B cell (primary cell): ENCODE data around the gene TRPM8. TPM values are rescaled to one million over a fixed set of nuclear protein-coding genes. Genes with fewer than 3 reads are reported as not detected.

Experiments used
- ATAC-seq: fragments of 200-7000 bp; cut with Tn5 transposase; one replicate; pipeline ENCODE4 v1.10.0; 2021; ENCODE audit warnings: low read depth, mild to moderate bottlenecking, moderate number of reproducible peaks, moderate library complexity
- CTCF ChIA-PET: fragments of 350-600 bp; sonication (Branson Sonifier 250); formaldehyde crosslinking; loops from one replicate; lab custom pipeline; 2021; ENCODE audit warnings: antibody characterized with exemption, inconsistent platforms; lab: Charles Lee
- POLR2A ChIA-PET: fragments of 350-600 bp; sonication (Branson Sonifier 250); formaldehyde crosslinking; loops from one replicate; lab custom pipeline; 2021; ENCODE audit warnings: antibody characterized with exemption; lab: Charles Lee
- DNase-seq: peaks from one replicate; pipeline ENCODE4 v3.0.0; 2013
- H2AFZ ChIP-seq: 2 replicates; pipeline ENCODE4 v1.6.1; 2012; ENCODE audit warnings: mild to moderate bottlenecking, low read depth, low read length; ENCODE audit not compliant: insufficient read depth, poor library complexity, severe bottlenecking
- H3K27ac ChIP-seq, 2 donors: 1 replicate in 1 of 2; 2 replicates in 1 of 2; pipeline ENCODE4 v1.5.1; 2012 to 2013; ENCODE audit warnings: low read length in 2 of 2, mild to moderate bottlenecking in 2 of 2, moderate library complexity in 1 of 2
- H3K27me3 ChIP-seq, 4 experiments: fragments of 200-600 bp in 1 of 4; sonication (generic) in 1 of 4; replicated peaks in 1 of 4; 1 replicate in 2 of 4; 2 replicates in 2 of 4; pipeline versions ENCODE4 v1.6.1 to v1.7.0; 2013 to 2016; ENCODE audit warnings: low read length in 3 of 4, mild to moderate bottlenecking in 2 of 4, mixed read lengths in 1 of 4, moderate library complexity in 1 of 4; ENCODE audit not compliant: insufficient read depth in 4 of 4, control insufficient read depth in 3 of 4; ENCODE audit errors: control extremely low read depth in 1 of 4
- H3K36me3 ChIP-seq, 2 experiments: replicated peaks in 1 of 2; 1 replicate in 1 of 2; 2 replicates in 1 of 2; pipeline versions ENCODE4 v1.6.1 to v1.7.1; 2013; ENCODE audit warnings: low read length in 1 of 2; ENCODE audit not compliant: insufficient read depth in 2 of 2, control insufficient read depth in 1 of 2; ENCODE audit errors: control extremely low read depth in 1 of 2, extremely low read depth in 1 of 2
- H3K4me1 ChIP-seq, 2 donors: fragments of 200-600 bp in 1 of 2; sonication (generic) in 1 of 2; 1 replicate in 1 of 2; 2 replicates in 1 of 2; pipeline versions ENCODE4 v1.5.1 to v1.6.1; 2013 to 2017; ENCODE audit warnings: low read length in 2 of 2; ENCODE audit not compliant: control insufficient read depth in 2 of 2, insufficient read depth in 2 of 2
- H3K4me2 ChIP-seq: replicated peaks from 2 replicates; pipeline ENCODE3; 2012; ENCODE audit warnings: mild to moderate bottlenecking, low read depth, low read length; ENCODE audit not compliant: poor library complexity, severe bottlenecking
- H3K4me3 ChIP-seq, 5 experiments: fragments of 200-600 bp in 1 of 5; sonication (generic) in 1 of 5; 1 replicate in 3 of 5; 2 replicates in 2 of 5; pipeline versions ENCODE4 v1.5.1 to v1.7.0; 2011 to 2016; ENCODE audit warnings: low read length in 4 of 5, mild to moderate bottlenecking in 4 of 5, low read depth in 2 of 5, control low read depth in 1 of 5, moderate library complexity in 1 of 5; ENCODE audit not compliant: insufficient read depth in 1 of 5; ENCODE audit errors: control extremely low read depth in 1 of 5, extremely low read depth in 1 of 5
- H3K79me2 ChIP-seq: fragments of 200-600 bp; sonication (generic); one replicate; pipeline ENCODE4 v1.6.0; 2016; ENCODE audit warnings: low read length; ENCODE audit not compliant: control insufficient read depth, insufficient read depth
- H3K9ac ChIP-seq: fragments of 200-600 bp; sonication (generic); 2 replicates; pipeline ENCODE4 v1.6.1; 2017; ENCODE audit warnings: mild to moderate bottlenecking, low read length, moderate library complexity
- H3K9me3 ChIP-seq, 3 donors: one replicate each; pipeline versions ENCODE4 v1.6.1 to v1.7.1; 2013; ENCODE audit warnings: low read length in 2 of 3; ENCODE audit not compliant: control insufficient read depth in 2 of 3, insufficient read depth in 1 of 3; ENCODE audit errors: control extremely low read depth in 1 of 3
- H4K20me1 ChIP-seq: 2 replicates; pipeline ENCODE4 v1.6.0; 2012; ENCODE audit warnings: mild to moderate bottlenecking, low read length; ENCODE audit not compliant: insufficient read depth, control insufficient read depth, poor library complexity, severe bottlenecking
- H3K27ac Mint-ChIP-seq: one replicate; pipeline ENCODE4 v1.8.0; 2021; ENCODE audit warnings: mixed read lengths
- H3K27me3 Mint-ChIP-seq: one replicate; pipeline ENCODE4 v1.8.0; 2021; ENCODE audit warnings: mixed read lengths
- H3K4me1 Mint-ChIP-seq: one replicate; pipeline ENCODE4 v1.8.0; 2021; ENCODE audit warnings: mixed read lengths
- H3K4me3 Mint-ChIP-seq: one replicate; pipeline ENCODE4 v1.8.0; 2021; ENCODE audit warnings: mixed read lengths
- H3K9me3 Mint-ChIP-seq: one replicate; pipeline ENCODE4 v1.8.0; 2022; ENCODE audit warnings: mixed read lengths; ENCODE audit not compliant: insufficient read depth
- EZH2 ChIP-seq: IDR thresholded peaks from 2 replicates; pipeline ENCODE4 v1.6.1; 2012; ENCODE audit warnings: borderline replicate concordance, low read depth, mild to moderate bottlenecking, moderate library complexity, low read length; ENCODE audit not compliant: insufficient read depth, poor library complexity, severe bottlenecking
- WGBS: methylation state at CpG from one replicate; pipeline ENCODE4 v1.1.5; 2013; ENCODE audit warnings: missing lambda C conversion rate; ENCODE audit not compliant: insufficient coverage; 5-methylcytosine and 5-hydroxymethylcytosine counted together
- intact Hi-C: fragments of 100-400 bp; cut with micrococcal nuclease; formaldehyde crosslinking; loops from one replicate; pipeline ENCODE4 v1.10.0; 2022
- polyA plus RNA-seq: library from polyadenylated mRNA; depleted of rRNA; stranded (reverse); fragments of >200 nt; gene quantifications from 2 replicates; pipeline ENCODE4 v1.2.3, GENCODE V29; 2012
- total RNA-seq, 2 donors: library from RNA; stranded (reverse); fragments of 120-200 nt in 1 of 2; gene quantifications; 1 replicate in 1 of 2; 2 replicates in 1 of 2; pipeline versions ENCODE4 v1.2.3 to v1.2.4, GENCODE V29; 2013 to 2022
- TF ChIP-seq, protein P1 (sequence below): fragments of 200-600 bp; IDR thresholded peaks from one replicate; pipeline ENCODE4 v1.8.0; 2022; ENCODE audit warnings: antibody characterized with exemption, mild to moderate bottlenecking

TRPM8 gene
- total and polyA plus RNA-seq, 2 donors (not counting 1 experiment from before 2014, with no cell fraction given) = not detected

DNA sequence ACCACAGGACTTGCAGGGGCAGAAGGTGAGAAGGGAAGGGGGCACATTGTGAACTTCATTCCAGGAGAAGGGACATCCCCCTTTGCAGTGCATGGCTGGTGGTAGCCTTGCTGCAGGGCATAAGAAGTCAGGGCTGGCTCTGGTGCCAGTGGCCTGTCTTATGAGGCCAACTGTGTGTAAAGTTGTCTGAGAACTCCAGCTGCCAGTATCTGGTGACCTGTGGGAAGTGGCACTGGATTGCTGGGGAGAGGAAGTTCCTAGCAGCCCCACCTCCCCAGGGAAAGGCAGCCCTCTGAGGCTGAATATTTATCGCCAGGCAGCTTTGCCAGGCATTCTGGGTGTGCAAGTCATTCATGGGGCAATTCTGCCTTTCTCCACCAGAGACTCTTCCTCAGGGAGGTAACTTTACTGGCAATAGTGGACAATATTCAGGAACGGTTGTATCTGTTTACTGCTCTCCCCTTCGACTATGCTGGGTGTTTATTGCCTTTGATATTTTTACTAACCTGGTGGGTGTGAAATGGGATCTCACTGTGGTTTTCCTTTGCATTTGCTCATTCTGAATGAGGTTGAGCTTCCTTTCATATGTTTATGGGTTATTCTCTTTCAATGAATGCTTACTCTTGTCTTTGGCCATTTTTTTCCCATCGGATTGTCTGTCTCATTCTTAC is 12.3 kb downstream of the TRPM8 start:
- Mint-ChIP-seq H3K4me1 (no peaks in the 10 kb centered on the region), H3K4me3 (no peak overlapping the region), H3K9me3 (no peaks in the 10 kb centered on the region), H3K27me3 (peaks cover 66% of the 10 kb centered on the region), H3K27ac (no peak overlapping the region)
- no peak for TF ChIP-seq EZH2
- TF ChIP-seq, protein P1, sequence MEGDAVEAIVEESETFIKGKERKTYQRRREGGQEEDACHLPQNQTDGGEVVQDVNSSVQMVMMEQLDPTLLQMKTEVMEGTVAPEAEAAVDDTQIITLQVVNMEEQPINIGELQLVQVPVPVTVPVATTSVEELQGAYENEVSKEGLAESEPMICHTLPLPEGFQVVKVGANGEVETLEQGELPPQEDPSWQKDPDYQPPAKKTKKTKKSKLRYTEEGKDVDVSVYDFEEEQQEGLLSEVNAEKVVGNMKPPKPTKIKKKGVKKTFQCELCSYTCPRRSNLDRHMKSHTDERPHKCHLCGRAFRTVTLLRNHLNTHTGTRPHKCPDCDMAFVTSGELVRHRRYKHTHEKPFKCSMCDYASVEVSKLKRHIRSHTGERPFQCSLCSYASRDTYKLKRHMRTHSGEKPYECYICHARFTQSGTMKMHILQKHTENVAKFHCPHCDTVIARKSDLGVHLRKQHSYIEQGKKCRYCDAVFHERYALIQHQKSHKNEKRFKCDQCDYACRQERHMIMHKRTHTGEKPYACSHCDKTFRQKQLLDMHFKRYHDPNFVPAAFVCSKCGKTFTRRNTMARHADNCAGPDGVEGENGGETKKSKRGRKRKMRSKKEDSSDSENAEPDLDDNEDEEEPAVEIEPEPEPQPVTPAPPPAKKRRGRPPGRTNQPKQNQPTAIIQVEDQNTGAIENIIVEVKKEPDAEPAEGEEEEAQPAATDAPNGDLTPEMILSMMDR = no peak
- no peaks in the 10 kb centered on the region for H3K36me3 ChIP-seq
- H2AFZ ChIP-seq = no peak overlapping the region
- no peak overlapping the region for H3K4me2 ChIP-seq
- H3K9me3 ChIP-seq = no peaks in the 10 kb centered on the region
- ATAC-seq (no peak), DNase-seq (no peak)
- POLR2A ChIA-PET = no interaction called here
- no peaks in the 10 kb centered on the region for H3K79me2 ChIP-seq
- no peaks in the 10 kb centered on the region for H3K4me1 ChIP-seq
- no peak overlapping the region for H3K4me3 ChIP-seq
- H3K9ac ChIP-seq = no peak overlapping the region
- no CpG with 5 or more reads among the region's 4 CpGs for WGBS
- CTCF ChIA-PET = no interaction called here
- intact Hi-C loops = no loop called here
- H4K20me1 ChIP-seq = no peaks in the 10 kb centered on the region
- H3K27ac ChIP-seq = no peak overlapping the region
- peaks cover 0 to 37% (median 14%) of the 10 kb centered on the region in 4 experiments for H3K27me3 ChIP-seq

DNA sequence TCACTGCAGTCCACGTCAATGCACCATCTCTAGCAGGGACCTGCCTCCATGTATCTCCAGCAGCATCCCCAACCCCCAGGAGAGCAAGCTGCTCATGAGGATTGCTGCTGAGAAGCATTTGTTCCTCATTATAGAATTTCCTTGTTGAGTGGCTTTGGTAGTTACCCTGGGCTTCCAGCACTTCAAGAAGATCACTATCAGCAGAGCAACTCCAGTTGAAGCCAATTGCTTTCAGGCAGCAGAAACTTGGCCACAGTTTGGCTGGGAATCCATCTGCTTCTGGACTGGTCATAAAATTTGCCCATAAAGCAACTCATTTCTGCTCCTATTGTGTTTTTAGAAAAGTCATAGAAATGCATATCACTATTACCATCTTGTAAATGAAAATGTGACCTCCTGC is 17.4 kb downstream of the TRPM8 start:
- ATAC-seq = no peak
- Mint-ChIP-seq H3K27me3 (peaks cover 81% of the 10 kb centered on the region), H3K4me1 (peaks cover 11% of the 10 kb centered on the region), H3K27ac (no peak overlapping the region), H3K4me3 (no peak overlapping the region), H3K9me3 (no peaks in the 10 kb centered on the region)
- TF ChIP-seq, protein P1 = no peak
- TF ChIP-seq EZH2 = no peak
- H3K9me3 ChIP-seq = no peaks in the 10 kb centered on the region
- no peaks in the 10 kb centered on the region for H3K36me3 ChIP-seq
- CTCF ChIA-PET = interaction anchor here (0.7 kb wide), 1 partner anchor 15 kb away, joined by 3 read pairs; no protein-coding TSS in a partner anchor
- H3K4me2 ChIP-seq = no peak overlapping the region
- DNase-seq = no peak
- POLR2A ChIA-PET = no interaction called here
- H3K4me3 ChIP-seq = no peak overlapping the region
- intact Hi-C loops = no loop called here
- no peak overlapping the region for H3K9ac ChIP-seq
- no peak overlapping the region for H2AFZ ChIP-seq
- H4K20me1 ChIP-seq = no peaks in the 10 kb centered on the region
- H3K4me1 ChIP-seq = peaks cover 5 to 6% of the 10 kb centered on the region in 2 donors
- no peaks in the 10 kb centered on the region for H3K79me2 ChIP-seq
- no CpG with 5 or more reads among the region's 1 CpG for WGBS
- H3K27me3 ChIP-seq = peaks cover 0 to 44% (median 32%) of the 10 kb centered on the region in 4 experiments
- no peak overlapping the region for H3K27ac ChIP-seq
